HAP-1 (cell line): ENCODE results near the gene GSN.

Experiments
- DNase-seq, 2 experiments: peaks; one replicate each; pipeline ENCODE4 v3.0.0-alpha.2; 2016 to 2020; ENCODE audit warnings: low spot score in 2 of 2
- H3K27me3 ChIP-seq: fragments of 250-450 bp; sonication (Bioruptor Pico); 2 replicates; pipeline ENCODE4 v1.5.1; 2020; ENCODE audit warnings: low read depth, mild to moderate bottlenecking, moderate library complexity
- H3K36me3 ChIP-seq: fragments of 250-450 bp; sonication (Bioruptor Pico); replicated peaks from 2 replicates; pipeline ENCODE4 v1.5.1; 2020; ENCODE audit warnings: mild to moderate bottlenecking
- H3K4me1 ChIP-seq: fragments of 250-450 bp; sonication (Bioruptor Pico); 2 replicates; pipeline ENCODE4 v1.5.1; 2020; ENCODE audit warnings: mild to moderate bottlenecking
- H3K4me3 ChIP-seq: fragments of 250-450 bp; sonication (Bioruptor Pico); 2 replicates; pipeline ENCODE4 v1.5.1; 2020; ENCODE audit warnings: mild to moderate bottlenecking, moderate library complexity
- H3K9me3 ChIP-seq: fragments of 250-450 bp; sonication (Bioruptor Pico); 2 replicates; pipeline ENCODE4 v1.5.1; 2020; ENCODE audit warnings: mild to moderate bottlenecking, moderate library complexity
- in situ Hi-C: fragments of 300-500 bp; cut with MboI; formaldehyde crosslinking; loops from 3 replicates; pipeline ENCODE4 v1.14.3; 2020; ENCODE audit warnings: low sequenced_read_pairs, inconsistent platforms, mixed read lengths

The GSN gene

DNA sequence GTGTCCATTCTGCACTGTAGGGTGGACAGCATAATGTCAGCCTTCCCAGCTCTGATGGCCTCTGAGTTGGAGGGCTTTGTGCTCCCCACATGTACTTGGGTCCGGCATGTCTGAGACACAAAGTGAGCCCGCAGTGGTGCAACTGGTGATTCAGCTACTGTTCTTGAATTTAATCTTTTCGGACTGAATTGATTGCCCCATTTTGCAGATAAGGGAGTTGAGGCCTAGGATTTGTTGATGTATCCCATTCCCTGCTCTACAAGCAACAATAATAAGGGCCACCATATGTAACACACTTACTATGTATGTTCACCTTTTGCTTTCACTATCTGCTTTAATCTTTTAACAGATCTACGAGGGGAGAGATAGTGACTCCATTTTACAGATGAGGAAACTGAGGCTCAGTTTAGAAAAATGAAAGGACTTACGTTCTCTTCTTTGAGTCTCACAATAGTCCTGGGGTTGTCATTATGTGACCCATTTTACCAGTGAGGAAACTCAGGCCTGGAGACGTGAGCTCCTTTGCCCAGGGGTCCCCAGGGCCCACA lies 4.5 kb downstream of the GSN start:
- peaks cover 5% of the 10 kb centered on the region; the same call in 1 of the 2 replicates for H3K27me3 ChIP-seq
- DNase-seq = no peak
- no peaks in the 10 kb centered on the region for H3K9me3 ChIP-seq
- H3K4me3 ChIP-seq = no peak overlapping the region
- in situ Hi-C loops = no loop called here
- H3K4me1 ChIP-seq = peaks cover 11% of the 10 kb centered on the region
- H3K36me3 ChIP-seq = no peaks in the 10 kb centered on the region

DNA sequence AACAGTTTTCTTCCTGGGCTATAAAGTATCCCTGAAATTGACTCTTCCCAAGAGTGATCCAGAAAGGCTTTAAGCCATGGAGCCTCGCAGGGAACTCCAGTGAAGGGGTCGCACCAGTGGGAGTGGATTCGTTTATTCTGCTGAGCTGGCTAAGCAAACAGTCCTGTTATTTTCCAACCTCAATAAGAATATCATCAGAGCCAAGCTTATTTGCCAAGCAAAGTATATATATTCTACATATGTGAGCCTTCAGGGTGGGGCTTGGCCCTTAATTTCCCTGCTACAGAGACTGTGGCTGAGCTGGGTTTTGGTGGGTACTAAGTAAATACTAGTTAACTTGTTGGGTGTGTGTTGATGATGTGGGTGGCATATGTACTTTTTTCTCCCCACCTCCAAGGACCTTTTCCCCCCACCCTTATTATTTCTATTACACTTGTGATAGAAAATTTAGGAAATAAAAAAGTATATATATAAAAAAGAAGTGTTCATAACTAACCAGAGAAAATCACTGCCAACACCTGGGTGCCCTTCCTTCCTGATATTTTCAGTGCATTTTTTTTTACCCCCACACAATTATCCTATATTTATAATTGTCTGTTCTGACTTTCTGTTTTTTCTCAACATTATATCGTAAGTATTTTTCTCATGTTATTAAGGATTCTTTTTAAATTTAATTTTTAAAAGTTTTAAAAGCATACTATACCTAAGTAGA lies 5.3 kb downstream of the GSN start:
- in situ Hi-C loops = no loop called here
- Histone ChIP-seq H3K27me3 (peaks cover 5% of the 10 kb centered on the region; the same call in 1 of the 2 replicates), H3K4me1 (peaks cover 9% of the 10 kb centered on the region), H3K36me3 (no peaks in the 10 kb centered on the region), H3K4me3 (no peak overlapping the region), H3K9me3 (no peaks in the 10 kb centered on the region)
- no peak for DNase-seq

DNA sequence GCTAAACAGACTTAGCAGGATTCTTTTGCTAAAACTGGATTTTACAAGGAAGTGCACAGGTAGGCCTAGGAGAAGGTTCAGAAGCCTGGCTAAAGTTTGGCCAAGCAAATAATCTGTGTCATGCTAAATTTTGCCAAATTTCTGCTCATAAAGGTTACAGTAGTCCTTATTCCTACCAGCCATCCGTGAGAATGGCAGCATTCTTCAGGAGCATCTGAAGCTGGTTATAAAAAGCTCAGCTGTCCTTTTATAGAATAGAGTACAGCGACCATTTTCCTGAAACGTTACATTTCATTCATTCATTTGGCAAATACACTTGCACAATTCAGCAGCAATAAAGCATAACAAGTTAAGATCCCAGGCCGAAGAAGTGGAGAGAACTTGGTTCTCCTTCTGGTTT lies 6.9 kb downstream of the GSN start:
- no peaks in the 10 kb centered on the region for H3K36me3 ChIP-seq
- no peak overlapping the region for H3K4me3 ChIP-seq
- no peaks in the 10 kb centered on the region for H3K9me3 ChIP-seq
- H3K4me1 ChIP-seq = peaks cover 8% of the 10 kb centered on the region; the same call in 1 of the 2 replicates
- in situ Hi-C loops = no loop called here
- no peaks in the 10 kb centered on the region for H3K27me3 ChIP-seq
- DNase-seq = no peak

DNA sequence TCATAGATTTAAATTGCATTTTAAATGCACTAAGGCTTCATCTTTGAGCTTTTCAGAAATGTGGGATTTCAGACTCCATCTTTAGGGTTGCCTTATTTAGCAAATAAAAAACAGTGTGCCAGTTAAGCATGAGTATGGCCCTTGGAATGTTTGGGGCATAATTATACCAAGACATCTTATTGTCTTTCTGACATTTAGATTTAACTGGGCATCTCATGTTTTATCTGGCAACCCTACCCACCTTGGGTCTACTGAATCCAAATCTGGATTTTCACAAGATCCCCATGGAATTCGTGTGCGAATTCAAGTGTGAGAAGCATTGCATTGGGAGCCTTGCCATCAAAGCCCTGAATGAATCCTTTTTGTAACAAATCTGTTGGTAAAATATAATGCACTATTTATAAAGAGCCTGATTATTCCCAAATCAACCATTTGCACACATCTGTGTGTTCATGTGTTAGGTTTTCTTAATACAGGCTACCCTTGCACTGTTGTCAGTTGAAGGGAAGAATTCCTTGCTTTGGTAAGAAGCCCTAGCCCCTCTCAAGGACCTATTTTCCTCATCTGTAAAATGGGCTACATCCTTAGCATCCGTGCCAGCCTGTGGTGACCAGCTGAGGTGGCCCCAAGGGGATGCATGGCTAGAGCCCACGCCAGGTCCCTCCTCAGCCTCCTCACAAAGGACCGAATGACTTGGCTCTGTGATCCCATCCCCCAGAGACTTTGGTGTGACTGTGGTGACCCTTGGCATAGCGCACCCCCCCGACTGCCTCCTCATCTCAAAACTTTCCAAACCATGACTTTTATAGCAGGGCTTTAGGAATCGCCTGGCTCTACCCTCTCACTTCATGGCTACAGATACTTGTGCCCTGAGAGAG lies 8.1 kb downstream of the GSN start:
- no peaks in the 10 kb centered on the region for H3K9me3 ChIP-seq
- H3K36me3 ChIP-seq = no peaks in the 10 kb centered on the region
- H3K4me1 ChIP-seq = peaks cover 8% of the 10 kb centered on the region; the same call in 1 of the 2 replicates
- H3K4me3 ChIP-seq = no peak overlapping the region
- no peak for DNase-seq
- in situ Hi-C loops = no loop called here
- no peaks in the 10 kb centered on the region for H3K27me3 ChIP-seq

DNA sequence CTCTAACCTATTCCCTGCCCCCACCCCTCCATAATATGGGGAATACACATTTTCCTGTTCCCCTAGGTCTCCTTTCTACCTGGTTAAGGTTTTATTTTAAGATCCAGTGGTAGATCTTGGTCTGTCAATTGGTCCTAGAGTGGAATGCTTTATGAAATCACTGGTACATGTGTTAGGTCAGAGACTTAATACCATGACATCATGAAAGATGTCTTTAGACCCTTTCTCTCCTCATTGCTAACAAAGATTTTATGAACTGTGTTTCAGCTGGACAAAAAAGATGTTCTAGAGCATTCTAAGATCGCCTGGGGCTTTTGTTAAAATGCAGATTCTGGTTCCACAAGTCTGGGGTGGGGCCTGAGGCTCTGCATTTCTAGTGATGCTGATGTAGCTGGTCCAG lies 9.1 kb downstream of the GSN start:
- H3K4me1 ChIP-seq = peaks cover 8% of the 10 kb centered on the region; the same call in 1 of the 2 replicates
- H3K27me3 ChIP-seq = no peaks in the 10 kb centered on the region
- no peak for DNase-seq
- no peak overlapping the region for H3K4me3 ChIP-seq
- no peaks in the 10 kb centered on the region for H3K36me3 ChIP-seq
- in situ Hi-C loops = no loop called here
- H3K9me3 ChIP-seq = no peaks in the 10 kb centered on the region

DNA sequence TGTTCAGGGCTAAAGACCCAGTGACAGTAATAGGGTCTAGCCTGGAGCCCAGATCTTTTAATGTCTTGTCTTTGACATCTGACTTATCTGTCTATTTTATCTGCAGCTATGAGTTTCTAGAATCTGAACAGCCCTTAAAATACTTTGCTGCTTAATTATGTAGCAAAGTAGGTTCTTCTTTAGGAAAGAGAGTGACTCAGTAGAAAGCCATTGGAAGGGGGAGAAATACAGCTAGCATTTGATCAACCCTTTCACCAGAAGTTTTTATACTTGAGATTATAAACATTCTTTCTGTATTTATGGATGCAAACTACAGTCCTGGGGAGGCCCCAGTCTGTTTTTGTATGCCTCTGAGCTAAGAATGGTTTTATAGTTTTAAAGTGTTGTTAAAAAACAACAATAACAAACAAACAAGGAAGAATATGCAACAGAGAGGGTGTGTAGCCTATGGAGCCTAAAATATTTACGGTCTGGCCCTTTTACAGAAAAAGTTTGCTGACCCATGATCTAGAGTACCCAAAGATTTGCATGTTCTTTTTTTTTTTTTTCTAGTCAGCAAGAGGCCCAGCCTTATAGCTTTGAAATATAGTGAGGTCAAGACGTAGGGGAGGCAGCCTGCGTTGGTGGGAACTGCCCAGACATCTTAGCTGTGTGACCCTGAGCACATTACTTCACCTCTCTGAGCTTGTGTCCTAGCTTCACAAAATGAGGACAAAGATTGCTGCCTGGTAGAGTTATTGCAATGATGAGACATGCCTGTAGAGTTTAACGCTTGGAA lies 9.7 kb downstream of the GSN start:
- no peak overlapping the region for H3K4me3 ChIP-seq
- H3K27me3 ChIP-seq = no peaks in the 10 kb centered on the region
- no peaks in the 10 kb centered on the region for H3K9me3 ChIP-seq
- H3K36me3 ChIP-seq = no peaks in the 10 kb centered on the region
- in situ Hi-C loops = no loop called here
- H3K4me1 ChIP-seq = peaks cover 8% of the 10 kb centered on the region; the same call in 1 of the 2 replicates
- no peak for DNase-seq

DNA sequence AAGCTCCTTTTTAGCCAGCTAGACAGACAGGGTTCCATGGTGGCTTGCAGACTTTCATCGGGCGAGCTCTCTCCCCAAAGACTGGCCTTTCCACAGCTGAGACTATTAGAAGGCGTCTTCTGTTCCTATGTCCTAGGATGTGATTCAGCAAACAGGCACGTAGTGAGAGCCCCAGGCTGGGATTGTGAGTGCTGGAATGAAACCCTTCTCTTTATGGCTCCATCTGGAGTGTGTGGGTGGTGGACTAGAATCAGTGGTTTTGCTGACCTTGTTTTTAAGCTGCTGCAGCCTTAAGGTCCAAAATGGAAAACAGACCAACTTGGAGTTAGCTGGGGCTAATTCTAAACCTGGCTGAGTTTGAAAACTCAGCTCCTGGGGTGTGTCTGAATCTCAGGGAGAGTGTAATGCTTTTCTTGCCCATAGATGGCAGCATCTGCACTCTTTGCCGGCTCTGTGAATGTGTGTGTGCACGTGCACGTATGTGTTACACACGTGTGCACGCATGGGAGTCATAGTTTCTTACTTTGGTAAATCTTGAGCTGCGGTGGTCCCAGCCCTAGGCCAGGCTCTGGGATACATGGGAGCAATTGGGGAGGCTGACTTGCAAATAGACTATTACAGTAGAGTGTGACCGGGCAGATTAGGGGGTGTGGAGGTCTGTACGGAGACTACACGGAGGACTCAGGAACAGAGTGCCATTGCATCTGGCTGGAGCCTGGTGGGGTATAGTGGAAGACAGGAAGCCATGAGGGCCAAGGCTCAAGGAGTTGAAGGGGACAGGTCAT lies 10.7 kb downstream of the GSN start:
- no peaks in the 10 kb centered on the region for H3K27me3 ChIP-seq
- in situ Hi-C loops = no loop called here
- no peaks in the 10 kb centered on the region for H3K36me3 ChIP-seq
- peaks cover 8% of the 10 kb centered on the region; the same call in 1 of the 2 replicates for H3K4me1 ChIP-seq
- no peak overlapping the region for H3K4me3 ChIP-seq
- H3K9me3 ChIP-seq = no peaks in the 10 kb centered on the region
- peak; percentile 61 to 73 for DNase-seq

DNA sequence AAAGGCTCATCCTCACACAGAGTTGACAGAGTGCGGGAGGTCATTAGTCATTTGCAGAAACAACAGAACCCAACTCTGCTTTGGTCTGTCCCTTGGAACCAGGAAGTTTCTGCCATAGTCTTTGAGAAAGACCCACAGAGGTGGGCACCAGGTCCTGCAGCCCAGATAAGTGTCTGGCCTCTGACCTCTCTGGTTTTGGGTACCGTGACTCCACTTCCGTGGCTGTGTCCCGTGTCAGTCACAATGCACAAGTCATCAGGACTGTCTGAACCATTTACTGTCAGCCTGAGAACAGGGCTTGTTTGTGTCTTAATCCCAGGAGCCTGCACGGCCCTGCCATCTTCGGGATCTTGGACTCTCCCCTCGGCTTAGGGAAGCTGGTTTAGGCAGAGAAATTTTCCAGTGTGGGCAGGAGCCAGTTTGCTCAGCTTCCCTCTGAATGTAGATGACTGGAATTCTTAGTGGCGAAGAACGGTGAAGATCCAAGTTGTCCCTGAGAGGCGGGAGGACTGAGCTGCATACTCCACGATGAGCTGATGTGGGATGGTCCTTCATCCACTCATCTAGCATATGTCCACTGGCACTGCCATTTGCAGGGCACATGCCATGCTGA lies 11.9 kb downstream of the GSN start:
- no peak for DNase-seq
- no peaks in the 10 kb centered on the region for H3K9me3 ChIP-seq
- H3K4me3 ChIP-seq = no peak overlapping the region
- H3K36me3 ChIP-seq = no peaks in the 10 kb centered on the region
- peaks cover 8% of the 10 kb centered on the region; the same call in 1 of the 2 replicates for H3K4me1 ChIP-seq
- H3K27me3 ChIP-seq = no peaks in the 10 kb centered on the region
- in situ Hi-C loops = loop anchor here (5.0 kb wide), 1 partner anchor 68 kb away; no protein-coding TSS in a partner anchor

DNA sequence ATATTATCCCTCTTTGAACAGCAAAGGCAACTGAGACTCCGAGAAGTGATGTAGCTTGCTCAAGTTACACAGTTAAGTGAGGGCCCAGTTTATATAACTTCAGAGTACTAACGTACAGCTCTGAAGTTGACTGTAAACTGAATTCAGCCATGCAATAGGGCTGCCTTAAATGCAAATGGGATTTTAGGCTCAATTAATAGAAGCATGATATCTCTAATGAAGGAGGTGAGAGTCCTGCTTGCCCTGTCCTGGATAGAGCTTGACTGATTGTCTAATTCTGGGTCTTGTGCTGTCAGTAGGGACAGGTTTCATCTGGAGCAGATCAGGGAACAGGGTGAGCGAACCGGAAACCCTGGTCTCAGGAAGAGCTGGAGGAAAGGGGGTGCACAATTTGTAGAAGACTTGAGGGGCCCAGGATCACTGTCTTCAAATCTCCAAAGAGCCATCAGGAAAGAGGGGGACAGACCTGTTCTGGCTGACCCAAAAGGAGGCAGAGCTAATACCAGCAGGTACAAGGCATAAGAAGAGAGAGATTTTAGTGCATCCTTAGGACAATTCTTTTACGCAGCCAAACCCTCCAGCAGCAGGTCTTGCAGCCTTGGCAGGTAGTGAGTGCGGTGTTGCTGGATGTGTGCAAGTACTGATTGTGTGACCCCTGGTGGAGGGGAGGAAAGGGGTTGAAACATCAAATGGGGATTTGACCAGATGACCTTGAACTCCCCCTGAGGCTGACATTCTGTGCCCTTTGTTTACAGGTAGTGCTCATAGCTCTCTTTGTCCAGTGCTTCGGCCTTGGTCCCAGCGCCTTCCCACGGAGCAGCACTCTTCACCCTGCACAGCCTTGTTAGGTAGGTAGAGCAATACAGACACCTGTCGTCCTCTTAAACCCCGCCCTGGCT lies 13.0 kb downstream of the GSN start:
- Histone ChIP-seq H3K27me3 (no peaks in the 10 kb centered on the region), H3K9me3 (no peaks in the 10 kb centered on the region), H3K36me3 (no peaks in the 10 kb centered on the region), H3K4me1 (peaks cover 13% of the 10 kb centered on the region), H3K4me3 (no peak overlapping the region)
- DNase-seq = no peak
- in situ Hi-C loops = loop anchor here (5.0 kb wide), 1 partner anchor 69 kb away; no protein-coding TSS in a partner anchor

DNA sequence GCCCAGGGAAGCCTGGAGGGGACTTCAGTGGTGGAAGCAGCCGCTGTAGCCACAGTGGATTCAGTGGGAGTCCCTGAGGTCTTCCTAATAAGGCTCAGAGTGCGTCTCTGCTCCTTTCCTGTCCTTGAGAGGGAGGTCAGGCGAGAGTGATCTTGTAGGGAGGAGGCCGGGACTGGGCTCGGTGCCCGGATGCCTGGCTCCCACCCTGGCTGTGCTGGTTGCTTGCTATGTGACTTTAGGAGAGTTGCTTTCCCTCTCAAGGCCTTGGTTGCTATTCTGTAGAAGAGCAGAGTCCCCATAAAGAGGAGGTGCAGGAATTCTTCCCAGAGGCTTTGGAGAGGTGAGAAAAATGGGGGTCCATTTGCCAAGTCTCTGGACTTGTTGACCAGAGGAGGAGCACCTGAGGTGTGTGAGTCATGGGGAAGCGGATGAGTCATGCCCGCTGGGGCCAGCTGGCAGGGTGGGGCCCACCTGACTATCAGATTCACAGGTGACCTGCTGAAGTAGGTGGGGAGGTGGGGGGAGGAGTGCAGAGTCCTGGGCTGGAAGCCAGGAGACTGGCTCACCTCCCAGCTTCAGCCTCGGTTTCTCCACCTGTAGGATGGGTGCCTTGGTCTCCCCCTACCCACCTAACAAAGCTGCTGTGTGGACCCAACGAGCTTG lies 13.8 kb downstream of the GSN start:
- no peaks in the 10 kb centered on the region for H3K9me3 ChIP-seq
- no peaks in the 10 kb centered on the region for H3K27me3 ChIP-seq
- DNase-seq = no peak
- in situ Hi-C loops = loop anchor here (5.0 kb wide), 1 partner anchor 69 kb away; no protein-coding TSS in a partner anchor
- no peak overlapping the region for H3K4me3 ChIP-seq
- no peaks in the 10 kb centered on the region for H3K36me3 ChIP-seq
- H3K4me1 ChIP-seq = peaks cover 19% of the 10 kb centered on the region

DNA sequence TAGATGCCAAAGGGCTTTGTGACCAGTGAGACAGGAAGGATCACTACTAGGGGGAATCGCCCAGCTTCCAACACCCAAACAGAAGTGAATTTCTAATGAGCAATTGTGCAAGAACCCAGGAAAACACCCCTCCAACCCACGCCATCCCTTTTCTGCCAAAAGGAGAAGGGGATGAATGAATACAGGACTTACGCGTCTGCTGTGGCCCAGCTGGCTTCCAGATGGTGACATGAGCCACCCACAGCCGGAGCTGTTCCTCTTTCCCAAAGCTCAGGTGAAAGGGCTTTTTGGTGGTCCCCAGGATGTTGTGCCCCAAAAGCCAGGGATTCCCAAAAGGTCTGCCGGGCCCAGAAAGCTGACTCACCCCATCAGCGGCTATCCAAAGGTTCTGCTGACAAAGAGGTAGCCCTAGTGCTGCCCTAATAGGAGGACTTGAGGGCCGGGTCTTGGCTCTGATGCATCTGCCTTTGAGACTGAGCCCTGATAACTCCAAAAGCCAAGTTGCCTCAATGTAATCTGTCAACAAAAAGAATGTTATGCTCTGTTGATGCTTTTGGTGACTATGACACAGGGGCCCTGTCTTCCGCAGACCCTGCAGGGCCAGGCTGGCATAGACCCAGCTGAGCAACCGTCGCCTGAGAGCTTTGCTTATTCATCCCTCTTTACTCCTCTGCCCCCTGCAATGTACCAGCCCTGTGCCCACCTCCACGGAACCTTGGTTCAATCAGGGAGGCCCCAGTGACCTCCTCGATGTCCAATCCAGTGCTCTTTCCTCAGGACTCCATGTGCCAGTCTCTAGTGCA lies 14.5 kb downstream of the GSN start:
- in situ Hi-C loops = loop anchor here (5.0 kb wide), 1 partner anchor 70 kb away; no protein-coding TSS in a partner anchor
- DNase-seq = no peak
- H3K9me3 ChIP-seq = no peaks in the 10 kb centered on the region
- H3K27me3 ChIP-seq = no peaks in the 10 kb centered on the region
- no peak overlapping the region for H3K4me3 ChIP-seq
- H3K36me3 ChIP-seq = no peaks in the 10 kb centered on the region
- H3K4me1 ChIP-seq = peaks cover 23% of the 10 kb centered on the region
